GM10248 (cell line): ENCODE results near the gene ENOX1.

ENCODE experiments used
- CTCF ChIA-PET: fragments of 300-600 bp; sonication (Branson Sonifier 250); formaldehyde crosslinking; extraction: SDS; loops from one replicate; lab custom pipeline; 2021; ENCODE audit warnings: antibody characterized with exemption; lab: Yijun Ruan, JAX
- POLR2A ChIA-PET: fragments of 350-650 bp; sonication (Branson Sonifier 250); formaldehyde crosslinking; extraction: SDS; loops from one replicate; lab custom pipeline; 2020; ENCODE audit warnings: antibody characterized with exemption; lab: Yijun Ruan, JAX
- DNase-seq: peaks from one replicate; pipeline ENCODE4 v3.0.0; 2012; ENCODE audit errors: extremely low spot score
- CTCF ChIP-seq: IDR thresholded peaks from 2 replicates; pipeline ENCODE4 v1.5.1; 2012; ENCODE audit warnings: mild to moderate bottlenecking, low read depth; ENCODE audit errors: extremely low read depth, missing control alignments, control extremely low read depth

ENOX1 gene

GRCh38 chr13:43749503-43749902 lies 37.3 kb downstream of the ENOX1 start:
- no peak for DNase-seq
- no peak for TF ChIP-seq CTCF
- POLR2A ChIA-PET: no interaction called here
- CTCF ChIA-PET: interaction anchor here (1.1 kb wide), 1 partner anchor 21 kb away, joined by 3 read pairs; no protein-coding TSS in a partner anchor

- no peak for DNase-seq
- no peak for TF ChIP-seq CTCF
- ChIA-PET CTCF (interaction anchor here (1.1 kb wide), 1 partner anchor 21 kb away, joined by 3 read pairs; no protein-coding TSS in a partner anchor), POLR2A (no interaction called here)
These were observed 42.3 kb downstream of the ENOX1 start for GRCh38 chr13:43744261-43745031.

GRCh38 chr13:43742911-43743310 lies 43.9 kb downstream of the ENOX1 start:
- ChIA-PET POLR2A (no interaction called here), CTCF (no interaction called here)
- DNase-seq: no peak
- no peak for TF ChIP-seq CTCF

- DNase-seq: no peak
- ChIA-PET CTCF (interaction anchor here (0.8 to 1.6 kb wide), 2 partner anchors 11 to 410 kb away, joined by 3 read pairs; no protein-coding TSS in a partner anchor), POLR2A (no interaction called here)
- TF ChIP-seq CTCF: no peak
These were observed 49.3 kb downstream of the ENOX1 start for GRCh38 chr13:43737392-43737923.

- TF ChIP-seq CTCF: no peak
- POLR2A ChIA-PET: no interaction called here
- DNase-seq: no peak
- CTCF ChIA-PET: no interaction called here
These were observed 54.0 kb downstream of the ENOX1 start for GRCh38 chr13:43732726-43733125.

- POLR2A ChIA-PET: no interaction called here
- no peak for TF ChIP-seq CTCF
- CTCF ChIA-PET: interaction anchor here (0.7 to 1.9 kb wide), 3 partner anchors 8 to 100 kb away, joined by 3 to 5 read pairs (median 3); no protein-coding TSS in a partner anchor
- DNase-seq: no peak
These were observed 55.5 kb downstream of the ENOX1 start for GRCh38 chr13:43731296-43731695.
